ENCODE measurements around the gene AJM1. TPM values are rescaled to one million over a fixed set of nuclear protein-coding genes. Genes with fewer than 3 reads are reported as not detected.

Gene AJM1
- total RNA-seq, 2 experiments from 2014 or later = 1.1 to 1.2 TPM

GRCh38 chr9:136858844-136859757 lies 16.8 kb downstream of the AJM1 start:
- H3K4me3 ChIP-seq (ENCODE audit: low read length) = no peak overlapping the region
- Mint-ChIP-seq H3K36me3 (ENCODE audit: low read depth) (peaks cover 19% of the 10 kb centered on the region), H3K4me1 (ENCODE audit: low read depth) (peaks cover 5% of the 10 kb centered on the region), H3K27ac (no peak overlapping the region), H3K9me3 (no peaks in the 10 kb centered on the region), H3K27me3 (no peaks in the 10 kb centered on the region), H3K4me3 (no peak overlapping the region)
- peaks cover 4% of the 10 kb centered on the region for H3K4me1 ChIP-seq (ENCODE audit: insufficient read depth, low read length)
- H3K27ac ChIP-seq (ENCODE audit: low read depth in 1 of 2, low read length in 2 of 2) = no peak overlapping the region
- ChIA-PET POLR2A (no interaction called here), CTCF (no interaction called here)
- no peaks in the 10 kb centered on the region for H3K9me3 ChIP-seq (ENCODE audit: control insufficient read depth in 1 of 2, insufficient read depth in 1 of 2, low read length in 2 of 2)
- H3K27me3 ChIP-seq (ENCODE audit: control insufficient read depth in 1 of 2, insufficient read depth in 2 of 2, low read length in 2 of 2) = no peaks in the 10 kb centered on the region
- H3K36me3 ChIP-seq (ENCODE audit: insufficient read depth, low read length) = peaks cover 30% of the 10 kb centered on the region
- intact Hi-C loops (cut with DNase I, micrococcal nuclease) = no loop called here
- no peak for TF ChIP-seq CTCF (IDR thresholded peaks at IDR 0.05)
- peak in 2 of 14 experiments; percentile 0 to 12 for DNase-seq
- no peak for ATAC-seq (ENCODE audit: poor library complexity)

- Histone ChIP-seq H3K36me3 (ENCODE audit: insufficient read depth, low read length) (peaks cover 31% of the 10 kb centered on the region), H3K27ac (ENCODE audit: low read depth in 1 of 2, low read length in 2 of 2) (no peak overlapping the region), H3K4me3 (ENCODE audit: low read length) (no peak overlapping the region), H3K4me1 (ENCODE audit: insufficient read depth, low read length) (peaks cover 16% of the 10 kb centered on the region), H3K9me3 (ENCODE audit: control insufficient read depth in 1 of 2, insufficient read depth in 1 of 2, low read length in 2 of 2) (no peaks in the 10 kb centered on the region), H3K27me3 (ENCODE audit: control insufficient read depth in 1 of 2, insufficient read depth in 2 of 2, low read length in 2 of 2) (no peaks in the 10 kb centered on the region)
- Mint-ChIP-seq H3K9me3 (no peaks in the 10 kb centered on the region), H3K27me3 (no peaks in the 10 kb centered on the region), H3K36me3 (ENCODE audit: low read depth) (peaks cover 22% of the 10 kb centered on the region), H3K27ac (no peak overlapping the region), H3K4me1 (ENCODE audit: low read depth) (peaks cover 15% of the 10 kb centered on the region), H3K4me3 (no peak overlapping the region)
- ATAC-seq (ENCODE audit: poor library complexity) = no peak
- ChIA-PET CTCF (interaction anchor here (1.9 kb wide), 1 partner anchor 18 kb away, joined by 6 read pairs; the partner anchor contains the start of gene AJM1), POLR2A (interaction anchor here (1.0 to 1.2 kb wide), 2 partner anchors 21 to 26 kb away, joined by 3 read pairs; partner anchors contain the start of gene TRAF2)
- no peak for TF ChIP-seq CTCF (IDR thresholded peaks at IDR 0.05)
- intact Hi-C loops (cut with DNase I, micrococcal nuclease) = no loop called here
- peak in 1 of 14 experiments; percentile 13 for DNase-seq
These were observed 18.3 kb downstream of the AJM1 start for GRCh38 chr9:136860529-136860928.

GRCh38 chr9:136860933-136861873 lies 18.9 kb downstream of the AJM1 start:
- Histone ChIP-seq H3K27me3 (ENCODE audit: control insufficient read depth in 1 of 2, insufficient read depth in 2 of 2, low read length in 2 of 2) (no peaks in the 10 kb centered on the region), H3K9me3 (ENCODE audit: control insufficient read depth in 1 of 2, insufficient read depth in 1 of 2, low read length in 2 of 2) (no peaks in the 10 kb centered on the region), H3K36me3 (ENCODE audit: insufficient read depth, low read length) (peaks cover 31% of the 10 kb centered on the region), H3K4me3 (ENCODE audit: low read length) (no peak overlapping the region), H3K4me1 (ENCODE audit: insufficient read depth, low read length) (peaks cover 16% of the 10 kb centered on the region), H3K27ac (ENCODE audit: low read depth in 1 of 2, low read length in 2 of 2) (no peak overlapping the region)
- ChIA-PET POLR2A (interaction anchor here (1.0 to 1.2 kb wide), 2 partner anchors 20 to 25 kb away, joined by 3 read pairs; partner anchors contain the start of gene TRAF2), CTCF (interaction anchor here (0.5 to 1.9 kb wide), 2 partner anchors 19 to 103 kb away, joined by 3 to 6 read pairs; partner anchors contain the start of gene AJM1)
- H3K4me3 Mint-ChIP-seq = no peak overlapping the region
- intact Hi-C loops (cut with DNase I, micrococcal nuclease) = no loop called here
- H3K27ac Mint-ChIP-seq = no peak overlapping the region
- no peaks in the 10 kb centered on the region for H3K27me3 Mint-ChIP-seq
- H3K9me3 Mint-ChIP-seq = no peaks in the 10 kb centered on the region
- ATAC-seq (ENCODE audit: poor library complexity) = no peak
- peaks cover 22% of the 10 kb centered on the region for H3K36me3 Mint-ChIP-seq (ENCODE audit: low read depth)
- no peak for TF ChIP-seq CTCF (IDR thresholded peaks at IDR 0.05)
- peak in 1 of 14 experiments; percentile 9 for DNase-seq
- H3K4me1 Mint-ChIP-seq (ENCODE audit: low read depth) = peaks cover 15% of the 10 kb centered on the region

All from CD4-positive, alpha-beta T cell (primary cell).